Testis (tissue), 3 donors: ENCODE measurements around the gene ZMYND10. TPM values are rescaled to one million over a fixed set of nuclear protein-coding genes. Genes with fewer than 3 reads are reported as not detected.

ENCODE experiments used
- DNase-seq: peaks from one replicate; pipeline ENCODE4 v3.0.0-alpha.2; 2019
- H3K27ac ChIP-seq, 2 donors: fragments of 200-600 bp; sonication (generic); one replicate each; pipeline ENCODE4 v1.5.1; 2019
- H3K27me3 ChIP-seq: fragments of 200-600 bp; sonication (generic); one replicate; pipeline ENCODE4 v1.5.1; 2019
- H3K36me3 ChIP-seq: fragments of 200-600 bp; sonication (generic); one replicate; pipeline ENCODE4 v1.5.1; 2017; ENCODE audit warnings: low read depth; ENCODE audit errors: missing control alignments
- H3K4me1 ChIP-seq: fragments of 200-600 bp; sonication (generic); one replicate; pipeline ENCODE4 v1.5.1; 2019
- H3K4me3 ChIP-seq, 2 donors: fragments of 200-600 bp; sonication (generic); one replicate each; pipeline ENCODE4 v1.5.1; 2017 to 2019
- H3K9me3 ChIP-seq: fragments of 200-600 bp; sonication (generic); one replicate; pipeline ENCODE4 v1.5.1; 2017
- POLR2A ChIP-seq: fragments of 450-650 bp; IDR thresholded peaks from one replicate; pipeline ENCODE4 v1.6.1; 2017; ENCODE audit warnings: antibody characterized with exemption, mild to moderate bottlenecking, moderate library complexity
- WGBS, 2 donors: methylation state at CpG; one replicate each; pipeline ENCODE4 v1.1.5; 2018; 5-methylcytosine and 5-hydroxymethylcytosine counted together
- intact Hi-C: fragments of 100-400 bp; cut with DNase I; formaldehyde crosslinking; loops from one replicate; pipeline ENCODE4 v1.15.1; 2023; ENCODE audit warnings: low total_unique reads
- polyA plus RNA-seq: library from polyadenylated mRNA; stranded (reverse); fragments of 350-450 nt; fragmentation: Illumina TruSeq; extraction: RNeasy Lipid Tissue Mini Kit (QIAGEN cat#74804); gene quantifications from one replicate; pipeline ENCODE4 v1.2.3, GENCODE V29; 2014; ENCODE audit warnings: low read depth, low replicate concordance; ENCODE audit not compliant: insufficient read depth
- total RNA-seq, 2 donors: library from RNA; depleted of rRNA; stranded (reverse); fragments of >200 nt; gene quantifications; one replicate each; pipeline ENCODE4 v1.2.3, GENCODE V29; 2016
- TF ChIP-seq, protein P1 (sequence below), 3 experiments: fragments of 450-650 bp in 2 of 3; fragments of 200-600 bp in 1 of 3; sonication (generic) in 1 of 3; IDR thresholded peaks; one replicate each; pipeline ENCODE4 v1.5.1; 2016 to 2019; ENCODE audit warnings: antibody characterized with exemption in 3 of 3, mild to moderate bottlenecking in 2 of 3, moderate library complexity in 1 of 3

ZMYND10 gene
- total and polyA plus RNA-seq, 3 donors from 2014 or later: 241 to 763 (median 335) TPM

DNA sequence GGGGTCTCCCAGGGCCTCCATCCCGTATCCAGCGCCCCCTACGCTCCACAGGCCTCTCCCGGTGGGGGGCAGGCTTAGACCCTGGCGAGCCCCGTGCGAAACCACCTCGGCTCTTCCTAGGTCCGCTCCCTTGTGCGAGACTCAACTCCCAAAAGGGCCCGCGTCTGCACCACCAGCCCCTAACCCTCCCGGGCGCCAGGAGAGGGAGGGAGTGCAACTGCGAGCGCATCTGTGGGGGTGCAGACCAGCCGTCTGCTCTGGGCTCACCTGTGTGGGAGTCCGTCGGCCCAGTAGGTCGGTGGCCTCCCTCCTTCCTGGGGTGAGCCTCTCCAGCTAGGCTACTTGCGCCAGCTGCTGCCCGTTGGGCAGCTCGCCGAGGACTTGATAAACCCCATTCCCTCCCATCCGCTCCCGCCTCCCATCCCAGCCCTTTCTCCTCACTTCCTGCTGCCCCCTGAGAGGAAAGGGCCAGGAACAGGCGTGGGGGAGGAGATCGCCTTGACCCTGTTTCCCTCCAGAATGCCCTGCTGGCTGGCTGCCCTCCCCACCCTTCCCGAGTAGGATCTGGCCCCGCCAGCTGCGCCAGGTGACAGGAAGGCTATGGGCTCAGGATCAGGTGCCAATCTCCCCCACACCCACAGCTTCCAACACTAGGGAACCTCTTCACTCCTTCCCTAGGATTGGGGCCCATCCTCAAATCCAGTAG is 23.0 kb downstream of the ZMYND10 start, which contains the start of gene HYAL2:
TSS of gene HYAL2 (minus strand) at position 360 of the 706 bp plus-strand sequence. CDS start 2,256 bp downstream, outside the sequence.
- H3K36me3 ChIP-seq: no peaks in the 10 kb centered on the region
- 3 to 8% methylated on average over 6 to 31 of the region's 31 CpGs for WGBS, 2 donors
- peak within 1 kb of the TSS; percentile 76 to 82 for H3K4me3 ChIP-seq
- no peaks in the 10 kb centered on the region for H3K27me3 ChIP-seq
- no peaks in the 10 kb centered on the region for H3K9me3 ChIP-seq
- TF ChIP-seq POLR2A: no peak
- TF ChIP-seq, protein P1, sequence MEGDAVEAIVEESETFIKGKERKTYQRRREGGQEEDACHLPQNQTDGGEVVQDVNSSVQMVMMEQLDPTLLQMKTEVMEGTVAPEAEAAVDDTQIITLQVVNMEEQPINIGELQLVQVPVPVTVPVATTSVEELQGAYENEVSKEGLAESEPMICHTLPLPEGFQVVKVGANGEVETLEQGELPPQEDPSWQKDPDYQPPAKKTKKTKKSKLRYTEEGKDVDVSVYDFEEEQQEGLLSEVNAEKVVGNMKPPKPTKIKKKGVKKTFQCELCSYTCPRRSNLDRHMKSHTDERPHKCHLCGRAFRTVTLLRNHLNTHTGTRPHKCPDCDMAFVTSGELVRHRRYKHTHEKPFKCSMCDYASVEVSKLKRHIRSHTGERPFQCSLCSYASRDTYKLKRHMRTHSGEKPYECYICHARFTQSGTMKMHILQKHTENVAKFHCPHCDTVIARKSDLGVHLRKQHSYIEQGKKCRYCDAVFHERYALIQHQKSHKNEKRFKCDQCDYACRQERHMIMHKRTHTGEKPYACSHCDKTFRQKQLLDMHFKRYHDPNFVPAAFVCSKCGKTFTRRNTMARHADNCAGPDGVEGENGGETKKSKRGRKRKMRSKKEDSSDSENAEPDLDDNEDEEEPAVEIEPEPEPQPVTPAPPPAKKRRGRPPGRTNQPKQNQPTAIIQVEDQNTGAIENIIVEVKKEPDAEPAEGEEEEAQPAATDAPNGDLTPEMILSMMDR (IDR thresholded peaks at IDR 0.05): no peak
- peak; percentile 64 for DNase-seq
- H3K4me1 ChIP-seq: peaks cover 52% of the 10 kb centered on the region
- peak within 1 kb of the TSS; percentile 93 to 96 for H3K27ac ChIP-seq
- intact Hi-C loops: loop anchor here (10.0 kb wide), 1 partner anchor 68 kb away; no protein-coding TSS in a partner anchor

DNA sequence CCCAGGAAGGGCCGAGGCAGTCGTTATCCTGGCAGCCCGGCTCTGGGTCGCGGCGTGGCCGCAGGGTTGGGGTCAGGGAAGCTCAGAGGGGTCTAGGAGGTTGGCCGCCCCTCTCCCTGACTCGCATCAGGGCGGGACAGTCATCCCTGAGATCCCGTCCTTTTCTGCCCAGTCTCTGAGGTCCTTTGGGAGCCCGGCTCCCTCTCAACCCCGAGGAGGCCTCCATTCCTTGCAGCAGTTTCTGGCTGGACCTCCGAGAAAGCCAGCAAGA is 23.5 kb downstream of the ZMYND10 start:
- peaks cover 52% of the 10 kb centered on the region for H3K4me1 ChIP-seq
- peak overlapping the region; percentile 76 to 82 for H3K4me3 ChIP-seq
- H3K9me3 ChIP-seq: no peaks in the 10 kb centered on the region
- intact Hi-C loops: loop anchor here (10.0 kb wide), 1 partner anchor 67 kb away; no protein-coding TSS in a partner anchor
- H3K27me3 ChIP-seq: no peaks in the 10 kb centered on the region
- no peak for DNase-seq
- TF ChIP-seq, protein P1 (IDR thresholded peaks at IDR 0.05): no peak
- TF ChIP-seq POLR2A: no peak
- H3K27ac ChIP-seq: peak overlapping the region; percentile 93 to 96
- 0 to 8% methylated on average over 4 to 14 of the region's 14 CpGs for WGBS, 2 donors
- no peaks in the 10 kb centered on the region for H3K36me3 ChIP-seq

DNA sequence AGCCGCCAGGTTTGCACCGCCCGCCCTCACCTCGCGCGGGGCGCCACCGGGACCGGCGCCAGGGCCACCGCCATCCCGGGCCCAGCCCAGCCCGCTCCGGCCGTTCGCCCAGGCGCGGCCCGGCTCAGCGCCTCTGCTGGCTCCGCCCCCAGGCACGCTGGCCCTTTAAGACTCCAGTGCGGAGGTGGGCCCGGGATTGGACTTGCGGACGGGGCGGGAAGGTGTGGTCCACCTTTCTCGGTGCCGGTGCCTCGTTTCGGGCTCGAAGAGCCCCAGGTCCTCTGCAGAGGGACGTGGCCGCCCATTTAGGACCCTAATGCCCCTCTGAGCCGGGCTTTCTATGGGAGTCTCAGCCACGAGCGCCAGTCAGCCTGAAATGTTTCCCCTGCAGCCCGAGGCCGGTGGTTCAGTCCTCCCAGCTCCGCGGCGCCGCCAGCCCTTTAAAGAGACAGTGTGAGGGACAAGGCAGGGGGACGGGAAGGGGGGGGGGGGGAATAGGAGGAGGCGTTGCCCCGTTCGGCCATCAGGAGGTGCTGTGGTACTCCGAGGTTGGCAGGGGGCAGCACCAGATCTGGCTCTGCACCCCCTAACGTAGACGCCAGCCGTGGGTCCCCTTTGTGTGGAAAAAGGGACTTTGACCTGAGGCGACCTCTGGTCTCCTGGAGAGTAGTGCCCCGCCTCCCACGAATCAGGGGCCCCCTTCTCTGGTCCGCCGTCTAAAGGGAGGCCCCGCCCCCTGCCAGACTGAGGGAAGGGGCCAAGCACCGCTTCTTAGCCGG is 24.0 kb downstream of the ZMYND10 start:
- DNase-seq: peak; percentile 91
- peaks cover 53% of the 10 kb centered on the region for H3K4me1 ChIP-seq
- no peaks in the 10 kb centered on the region for H3K9me3 ChIP-seq
- no peak for TF ChIP-seq POLR2A
- TF ChIP-seq, protein P1 (IDR thresholded peaks at IDR 0.05): peak; percentile 45 to 65 (median 51)
- H3K36me3 ChIP-seq: no peaks in the 10 kb centered on the region
- WGBS, 2 donors: 0% methylated on average over 10 to 57 of the region's 59 CpGs
- intact Hi-C loops: loop anchor here (10.0 kb wide), 1 partner anchor 67 kb away; no protein-coding TSS in a partner anchor
- no peaks in the 10 kb centered on the region for H3K27me3 ChIP-seq
- peak overlapping the region; percentile 93 to 96 for H3K27ac ChIP-seq
- peak overlapping the region; percentile 76 to 82 for H3K4me3 ChIP-seq

DNA sequence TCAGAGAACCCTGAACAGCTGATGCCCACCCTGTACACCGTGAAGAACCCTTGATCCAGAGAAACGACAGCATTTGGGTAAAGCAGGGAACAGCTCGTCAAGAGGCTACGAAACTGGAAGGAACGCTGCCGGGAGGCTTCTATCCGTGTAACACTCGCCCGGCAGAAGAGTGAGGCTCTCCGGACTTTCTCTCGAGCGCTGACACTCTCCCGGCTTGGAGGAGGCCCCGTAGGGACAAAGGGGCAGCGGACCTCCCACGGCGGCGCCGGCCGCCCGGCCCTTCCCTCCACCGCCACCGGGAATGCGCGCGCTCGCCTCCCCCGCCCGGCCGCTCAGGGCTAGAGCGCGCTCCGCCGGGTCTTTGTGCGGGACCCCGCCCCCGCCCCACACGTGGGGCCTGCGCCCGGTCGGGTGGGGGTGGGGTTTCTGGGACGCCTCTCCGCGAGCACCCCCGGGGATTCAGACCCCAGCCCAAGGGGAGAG is 24.6 kb downstream of the ZMYND10 start:
- Histone ChIP-seq H3K27me3 (no peaks in the 10 kb centered on the region), H3K9me3 (no peaks in the 10 kb centered on the region), H3K27ac (peak overlapping the region; percentile 93 to 96), H3K4me1 (peaks cover 53% of the 10 kb centered on the region), H3K4me3 (peak overlapping the region; percentile 76 to 82), H3K36me3 (no peaks in the 10 kb centered on the region)
- DNase-seq: peak; percentile 89
- WGBS, 2 donors: 0% methylated on average over 3 to 17 of the region's 45 CpGs
- TF ChIP-seq POLR2A: no peak
- TF ChIP-seq, protein P1 (IDR thresholded peaks at IDR 0.05): no peak
- intact Hi-C loops: loop anchor here (10.0 kb wide), 1 partner anchor 66 kb away; no protein-coding TSS in a partner anchor
